Mesodermal cell (in vitro differentiated cells): ENCODE data around the gene MOSPD3.
A peak's percentile ranks its signal among the peaks of the same experiment; 100 is the strongest.

Source experiments
- H3K27ac ChIP-seq: 2 replicates; pipeline ENCODE4 v1.7.0; 2013; ENCODE audit warnings: mild to moderate bottlenecking, low read depth, low read length, moderate library complexity; ENCODE audit not compliant: severe bottlenecking
- H3K36me3 ChIP-seq: 2 replicates; pipeline ENCODE4 v1.7.1; 2013; ENCODE audit warnings: mild to moderate bottlenecking, low read length, moderate library complexity; ENCODE audit not compliant: control insufficient read depth, insufficient read depth
- H3K4me1 ChIP-seq: one replicate; pipeline ENCODE4 v1.7.1; 2013; ENCODE audit warnings: mild to moderate bottlenecking, low read length; ENCODE audit not compliant: insufficient read depth, control insufficient read depth, poor library complexity, severe bottlenecking
- H3K4me3 ChIP-seq: 2 replicates; pipeline ENCODE4 v1.7.0; 2013; ENCODE audit warnings: low read length, control low read depth, mild to moderate bottlenecking; ENCODE audit not compliant: insufficient read depth, poor library complexity, severe bottlenecking; ENCODE audit errors: extremely low read depth
- H3K9me3 ChIP-seq: 2 replicates; pipeline ENCODE4 v1.7.1; 2013; ENCODE audit warnings: mild to moderate bottlenecking, low read length, moderate library complexity; ENCODE audit not compliant: control insufficient read depth
- WGBS, 2 experiments: methylation state at CpG; one replicate each; pipeline ENCODE4 v1.1.5; 2013; ENCODE audit warnings: missing lambda C conversion rate in 2 of 2; ENCODE audit not compliant: insufficient coverage in 2 of 2; 5-methylcytosine and 5-hydroxymethylcytosine counted together

The MOSPD3 gene

DNA sequence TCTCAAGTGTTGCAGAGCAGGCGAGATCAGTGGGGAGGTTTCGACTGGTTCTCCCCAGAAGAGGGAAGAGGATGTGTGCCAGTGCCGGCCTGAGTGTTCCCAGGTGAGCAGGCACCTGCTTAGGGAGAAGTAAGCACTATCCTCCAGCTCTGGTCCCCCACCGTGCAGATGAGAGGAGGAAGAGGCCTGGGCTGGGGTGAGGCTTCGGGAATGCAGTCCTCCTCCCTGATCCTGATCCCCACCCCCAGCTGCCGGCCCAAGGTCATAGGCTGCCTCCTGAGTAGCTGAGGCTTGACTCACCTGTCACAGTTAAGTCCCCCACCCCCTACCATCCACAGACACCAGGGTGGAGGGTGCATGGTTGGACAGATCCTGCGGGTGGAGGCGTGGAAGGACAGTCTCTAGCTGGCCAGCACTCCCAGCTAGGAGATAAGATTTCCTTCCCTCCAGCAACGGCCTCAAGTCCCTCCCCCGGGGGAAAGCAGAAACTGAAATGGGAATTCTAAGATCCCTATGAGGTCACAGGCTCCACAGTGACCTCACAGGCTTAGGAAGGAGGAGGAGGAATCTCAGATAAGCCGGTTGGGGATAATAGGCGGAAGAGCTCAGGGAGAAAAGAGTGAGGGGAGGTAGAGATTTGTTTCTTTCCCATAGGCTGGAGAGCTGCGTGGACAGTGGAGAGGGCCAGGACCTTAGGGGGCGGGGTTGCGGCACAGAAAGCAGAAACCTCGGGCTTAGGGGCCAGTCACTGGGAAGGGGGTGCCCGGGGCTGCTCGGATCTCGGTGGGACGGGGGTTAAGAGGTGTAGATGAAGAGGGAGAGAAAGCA lies 27.4 kb upstream of the MOSPD3 start:
- Histone ChIP-seq H3K27ac (peak overlapping the region; percentile 90), H3K9me3 (no peaks in the 10 kb centered on the region), H3K4me1 (peaks cover 24% of the 10 kb centered on the region), H3K36me3 (peaks cover 30% of the 10 kb centered on the region), H3K4me3 (peak overlapping the region; percentile 70)
- 3 to 4% methylated on average over 10 to 13 of the region's 20 CpGs for WGBS, 2 experiments

- H3K36me3 ChIP-seq = peaks cover 22% of the 10 kb centered on the region
- peak within 1 kb of the TSS; percentile 90 for H3K27ac ChIP-seq
- 0 to 1% methylated on average over 45 to 47 of the region's 61 CpGs for WGBS, 2 experiments
- peaks cover 24% of the 10 kb centered on the region for H3K4me1 ChIP-seq
- H3K9me3 ChIP-seq = no peaks in the 10 kb centered on the region
- peak within 1 kb of the TSS; percentile 70 for H3K4me3 ChIP-seq
Observed at GRCh38 chr7:100585511-100586265, 26.7 kb upstream of the MOSPD3 start, which contains the start of gene LRCH4. TSS of gene LRCH4 (minus strand) at chr7:100586129. CDS start at chr7:100586100, 29 bp downstream.

DNA sequence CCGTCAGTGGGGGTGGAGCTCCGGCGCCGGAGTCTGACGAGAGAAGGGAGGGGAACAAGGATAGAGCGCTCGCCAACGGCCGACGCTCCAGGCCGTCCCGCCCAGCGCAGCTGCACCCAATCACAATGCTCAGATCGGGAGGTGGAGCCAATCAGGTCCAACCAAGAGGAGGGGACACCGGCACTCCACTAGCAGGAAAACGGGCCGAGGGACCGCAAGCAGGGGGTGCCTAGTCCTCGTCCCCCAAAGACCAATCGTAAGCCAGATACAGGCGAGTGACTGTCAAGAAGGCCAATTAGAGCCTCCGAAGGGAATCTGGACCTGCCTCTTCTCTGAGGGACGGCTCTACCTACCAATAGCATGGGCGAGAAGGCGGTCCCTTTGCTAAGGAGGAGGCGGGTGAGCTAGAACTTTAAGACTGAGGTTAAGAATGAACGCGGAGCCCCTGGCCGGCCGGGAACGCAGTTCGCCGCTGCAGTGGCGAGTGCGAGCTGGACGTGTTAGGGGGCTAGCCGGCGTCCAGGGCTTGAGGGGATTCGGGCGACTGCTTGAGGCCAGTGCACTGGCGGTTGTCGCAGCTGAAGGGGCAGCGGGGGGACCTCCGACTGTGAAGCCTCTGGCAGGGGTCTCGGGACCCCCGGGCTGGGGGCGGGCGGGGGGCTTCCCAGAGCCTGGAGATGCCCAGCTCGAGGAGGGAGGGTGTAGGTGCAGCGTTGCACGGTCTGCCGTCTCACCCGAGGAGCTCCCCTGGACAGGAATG lies 25.9 kb upstream of the MOSPD3 start, which contains the start of gene FBXO24:
FBXO24 (plus strand) TSS at position 63 of the 760 bp plus-strand sequence; CDS start at position 361, 298 bp downstream.
- Histone ChIP-seq H3K4me3 (peak within 1 kb of the TSS; percentile 70), H3K36me3 (peaks cover 15% of the 10 kb centered on the region), H3K9me3 (no peaks in the 10 kb centered on the region), H3K4me1 (peaks cover 24% of the 10 kb centered on the region), H3K27ac (peak within 1 kb of the TSS; percentile 90)
- 0 to 1% methylated on average over 44 to 53 of the region's 53 CpGs for WGBS, 2 experiments

- Histone ChIP-seq H3K36me3 (peaks cover 3% of the 10 kb centered on the region), H3K4me1 (peaks cover 11% of the 10 kb centered on the region), H3K27ac (no peak overlapping the region), H3K4me3 (no peak overlapping the region), H3K9me3 (no peaks in the 10 kb centered on the region)
- 88% methylated on average over 1 of the region's 1 CpG; no CpG with 5 or more reads in 1 of the 2 experiments for WGBS, 2 experiments
Observed at GRCh38 chr7:100588438-100588837, 23.9 kb upstream of the MOSPD3 start.

DNA sequence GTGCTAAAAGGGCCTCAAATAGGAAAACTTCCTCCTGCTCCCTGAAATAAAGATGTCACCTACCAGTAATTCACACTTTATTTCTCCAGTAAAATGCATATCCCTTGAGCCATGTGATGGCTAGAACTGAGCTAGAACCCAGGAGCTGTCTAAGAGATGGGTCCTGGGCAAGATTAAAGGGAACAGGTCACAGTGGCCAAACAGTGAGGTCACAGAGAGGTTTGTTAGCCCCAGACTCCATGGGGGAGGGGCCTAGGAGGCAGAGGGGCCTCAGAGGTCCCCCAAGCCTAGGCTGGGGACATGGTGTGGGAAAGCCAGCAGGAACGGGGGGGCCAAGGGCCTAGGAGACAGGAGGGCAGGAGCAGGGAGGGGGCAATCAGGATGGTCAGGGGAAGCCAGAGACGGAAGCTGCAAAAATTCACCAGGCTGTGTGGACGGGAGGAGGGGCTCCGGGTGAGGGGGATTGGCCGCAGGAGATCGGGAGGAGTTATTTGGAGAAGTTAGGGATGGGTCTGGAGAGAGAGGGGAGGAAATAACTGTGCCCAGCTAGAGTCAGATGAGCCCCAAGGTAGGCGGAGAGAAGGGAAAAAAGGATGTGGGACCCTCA lies 22.9 kb upstream of the MOSPD3 start:
- Histone ChIP-seq H3K9me3 (no peaks in the 10 kb centered on the region), H3K4me3 (no peak overlapping the region), H3K36me3 (no peaks in the 10 kb centered on the region), H3K27ac (no peak overlapping the region), H3K4me1 (peaks cover 4% of the 10 kb centered on the region)
- 29 to 32% methylated on average over 7 of the region's 7 CpGs for WGBS, 2 experiments

GRCh38 chr7:100590077-100590737 lies 22.1 kb upstream of the MOSPD3 start:
- WGBS, 2 experiments = 88% methylated on average over 17 to 18 of the region's 20 CpGs
- no peak overlapping the region for H3K27ac ChIP-seq
- no peaks in the 10 kb centered on the region for H3K9me3 ChIP-seq
- no peaks in the 10 kb centered on the region for H3K4me1 ChIP-seq
- no peak overlapping the region for H3K4me3 ChIP-seq
- H3K36me3 ChIP-seq = no peaks in the 10 kb centered on the region

DNA sequence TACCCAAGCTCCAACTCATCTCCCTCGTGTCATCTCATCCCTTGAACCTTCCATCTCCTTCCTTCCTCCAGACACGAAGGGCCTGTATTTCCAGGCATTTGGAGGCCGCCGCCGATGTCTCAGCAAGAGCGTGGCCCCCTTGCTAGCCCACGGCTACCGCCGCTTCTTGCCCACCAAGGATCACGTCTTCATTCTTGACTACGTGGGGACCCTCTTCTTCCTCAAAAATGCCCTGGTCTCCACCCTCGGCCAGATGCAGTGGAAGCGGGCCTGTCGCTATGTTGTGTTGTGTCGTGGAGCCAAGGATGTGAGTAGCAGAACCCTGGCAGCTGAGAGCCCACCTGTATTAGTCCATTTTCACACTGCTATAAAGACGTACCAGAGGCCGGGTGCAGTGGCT lies 20.7 kb upstream of the MOSPD3 start:
- no peaks in the 10 kb centered on the region for H3K4me1 ChIP-seq
- no peak overlapping the region for H3K27ac ChIP-seq
- 95 to 97% methylated on average over 14 to 17 of the region's 17 CpGs for WGBS, 2 experiments
- H3K9me3 ChIP-seq = no peaks in the 10 kb centered on the region
- H3K4me3 ChIP-seq = no peak overlapping the region
- no peaks in the 10 kb centered on the region for H3K36me3 ChIP-seq

DNA sequence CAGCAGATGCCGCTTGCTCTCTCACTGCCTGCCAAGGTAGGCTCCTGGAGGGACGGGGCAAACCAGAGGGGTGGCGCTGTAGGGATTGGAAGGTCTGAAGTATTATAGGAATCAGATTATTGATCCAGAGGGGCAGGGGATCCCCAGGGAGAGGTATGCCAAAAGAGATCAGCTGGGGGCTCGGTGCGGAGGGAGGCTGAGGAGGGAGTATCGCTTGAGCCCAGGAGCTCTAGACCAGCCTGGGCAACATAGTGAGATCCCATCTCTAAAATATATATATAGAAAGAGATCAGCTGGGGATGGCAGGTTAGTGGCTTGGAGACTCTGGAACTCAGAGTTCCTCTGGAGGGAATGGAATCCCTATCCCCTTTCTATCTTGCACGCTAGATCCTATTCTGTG lies 17.2 kb upstream of the MOSPD3 start:
- H3K36me3 ChIP-seq = no peaks in the 10 kb centered on the region
- H3K9me3 ChIP-seq = no peaks in the 10 kb centered on the region
- H3K4me3 ChIP-seq = no peak overlapping the region
- H3K27ac ChIP-seq = no peak overlapping the region
- peaks cover 1% of the 10 kb centered on the region for H3K4me1 ChIP-seq
- 86 to 100% methylated on average over 2 to 3 of the region's 7 CpGs for WGBS, 2 experiments

GRCh38 chr7:100598425-100598824 lies 13.9 kb upstream of the MOSPD3 start:
- WGBS, 2 experiments = 89 to 97% methylated on average over 4 of the region's 4 CpGs
- H3K4me3 ChIP-seq = no peak overlapping the region
- no peak overlapping the region for H3K27ac ChIP-seq
- H3K36me3 ChIP-seq = no peaks in the 10 kb centered on the region
- peaks cover 16% of the 10 kb centered on the region for H3K4me1 ChIP-seq
- no peaks in the 10 kb centered on the region for H3K9me3 ChIP-seq
